Fibroblast of skin of back (primary cell): ENCODE results near the gene PXDN.
"Not testable (repeated sequence)": the region's sequence is repeated elsewhere in the genome, so short reads cannot be mapped to it uniquely, and the experiment has no call there.

Experiments used
- DNase-seq: peaks from one replicate; pipeline ENCODE4 v3.0.0-alpha.2; 2013

The PXDN gene

GRCh38 chr2:1631292-1632001, 112.9 kb downstream of the PXDN start:
- no peak for DNase-seq

GRCh38 chr2:1628893-1629292, 115.4 kb downstream of the PXDN start:
- peak; percentile 52 for DNase-seq

GRCh38 chr2:1627628-1628381, 116.5 kb downstream of the PXDN start:
- no peak for DNase-seq

- no peak for DNase-seq
These were observed 118.0 kb downstream of the PXDN start for GRCh38 chr2:1626271-1626681.

GRCh38 chr2:1625281-1626001, 118.9 kb downstream of the PXDN start:
- peak; percentile 63 for DNase-seq

GRCh38 chr2:1623906-1624445, 120.3 kb downstream of the PXDN start:
- DNase-seq: no peak

- no peak for DNase-seq
These were observed 121.7 kb downstream of the PXDN start for GRCh38 chr2:1622521-1623200.

GRCh38 chr2:1621976-1622375, 122.3 kb downstream of the PXDN start:
- DNase-seq: not testable (repeated sequence)

- DNase-seq: no peak
These were observed 122.8 kb downstream of the PXDN start for GRCh38 chr2:1621501-1621900.

- no peak for DNase-seq
These were observed 123.3 kb downstream of the PXDN start for GRCh38 chr2:1621041-1621440.

GRCh38 chr2:1620081-1620480, 124.2 kb downstream of the PXDN start:
- DNase-seq: no peak

GRCh38 chr2:1619556-1619955, 124.8 kb downstream of the PXDN start:
- no peak for DNase-seq

- no peak for DNase-seq
These were observed 125.3 kb downstream of the PXDN start for GRCh38 chr2:1618974-1619373.

- no peak for DNase-seq
These were observed 125.9 kb downstream of the PXDN start for GRCh38 chr2:1618191-1618961.

GRCh38 chr2:1617425-1618021, 126.8 kb downstream of the PXDN start:
- DNase-seq: no peak

- no peak for DNase-seq
These were observed 129.8 kb downstream of the PXDN start for GRCh38 chr2:1614564-1614963.

GRCh38 chr2:1613731-1614354, 130.5 kb downstream of the PXDN start:
- DNase-seq: peak; percentile 82

GRCh38 chr2:1613078-1613445, 131.3 kb downstream of the PXDN start:
- DNase-seq: no peak

- DNase-seq: no peak
These were observed 131.8 kb downstream of the PXDN start for GRCh38 chr2:1612391-1613077.

GRCh38 chr2:1611886-1612285, 132.4 kb downstream of the PXDN start:
- DNase-seq: no peak
